OCI-M2 (cell line): ENCODE measurements around the gene GASK1A.

Experiments used
- DNase-seq: peaks from one replicate; lab custom pipeline; 2025; ENCODE audit not compliant: unreplicated experiment; lab: John Stamatoyannopoulos, UW

The GASK1A gene

GRCh38 chr3:42982645-42983412 lies 3.7 kb downstream of the GASK1A start:
- no peak for DNase-seq

GRCh38 chr3:42983927-42984326 lies 4.8 kb downstream of the GASK1A start:
- DNase-seq: no peak

- DNase-seq: no peak
Measured at GRCh38 chr3:42984701-42985100, 5.6 kb downstream of the GASK1A start.

- DNase-seq: no peak
Measured at GRCh38 chr3:42988097-42988496, 9.0 kb downstream of the GASK1A start.

- DNase-seq: no peak
Measured at GRCh38 chr3:42988566-42988965, 9.5 kb downstream of the GASK1A start.

- DNase-seq: no peak
Measured at GRCh38 chr3:42991341-42992315, 12.5 kb downstream of the GASK1A start.

- no peak for DNase-seq
Measured at GRCh38 chr3:42994595-42994994, 15.5 kb downstream of the GASK1A start.

GRCh38 chr3:42996021-42996420 lies 16.9 kb downstream of the GASK1A start:
- no peak for DNase-seq

GRCh38 chr3:42996633-42997075 lies 17.5 kb downstream of the GASK1A start:
- no peak for DNase-seq

- DNase-seq: no peak
Measured at GRCh38 chr3:42999212-42999611, 20.1 kb downstream of the GASK1A start.

GRCh38 chr3:42999632-43000031 lies 20.5 kb downstream of the GASK1A start:
- no peak for DNase-seq

- no peak for DNase-seq
Measured at GRCh38 chr3:43000387-43000786, 21.3 kb downstream of the GASK1A start.

- DNase-seq: no peak
Measured at GRCh38 chr3:43001094-43001553, 22.0 kb downstream of the GASK1A start.

GRCh38 chr3:43001556-43002121 lies 22.5 kb downstream of the GASK1A start:
- DNase-seq: no peak

GRCh38 chr3:43004282-43004681 lies 25.2 kb downstream of the GASK1A start:
- no peak for DNase-seq

- DNase-seq: no peak
Measured at GRCh38 chr3:43005253-43005652, 26.1 kb downstream of the GASK1A start.

GRCh38 chr3:43005981-43006380 lies 26.9 kb downstream of the GASK1A start:
- DNase-seq: no peak

- DNase-seq: no peak
Measured at GRCh38 chr3:43006825-43007224, 27.7 kb downstream of the GASK1A start.

GRCh38 chr3:43009547-43009946 lies 30.4 kb downstream of the GASK1A start:
- DNase-seq: no peak

GRCh38 chr3:43010638-43011037 lies 31.5 kb downstream of the GASK1A start:
- DNase-seq: no peak

GRCh38 chr3:43011638-43012037 lies 32.5 kb downstream of the GASK1A start:
- no peak for DNase-seq
